Large intestine (tissue), 3 donors: ENCODE measurements around the gene TIAM1. TPM values are rescaled to one million over a fixed set of nuclear protein-coding genes. Genes with fewer than 3 reads are reported as not detected.

ENCODE experiments used
- DNase-seq, 2 donors: peaks; one replicate each; pipeline versions ENCODE4 v3.0.0 to v3.0.0-alpha.2; 2013
- H3K27ac ChIP-seq: one replicate; pipeline ENCODE4 v1.5.1; 2013; ENCODE audit warnings: low read length
- H3K27me3 ChIP-seq: 2 replicates; pipeline ENCODE4 v1.6.1; 2013; ENCODE audit warnings: low read length; ENCODE audit not compliant: control insufficient read depth, insufficient read depth
- H3K36me3 ChIP-seq: 2 replicates; pipeline ENCODE4 v1.6.1; 2013; ENCODE audit warnings: low read length; ENCODE audit not compliant: control insufficient read depth, insufficient read depth
- H3K4me1 ChIP-seq: one replicate; pipeline ENCODE4 v1.6.1; 2013; ENCODE audit warnings: low read length; ENCODE audit not compliant: control insufficient read depth, insufficient read depth
- H3K4me3 ChIP-seq: one replicate; pipeline ENCODE4 v1.5.1; 2013; ENCODE audit warnings: low read length
- H3K9me3 ChIP-seq: one replicate; pipeline ENCODE4 v1.6.1; 2013; ENCODE audit warnings: mild to moderate bottlenecking, low read depth, low read length, moderate library complexity; ENCODE audit not compliant: control insufficient read depth
- WGBS: methylation state at CpG from one replicate; pipeline ENCODE4 v1.1.5; 2013; ENCODE audit warnings: low lambda C conversion rate; ENCODE audit not compliant: insufficient coverage; 5-methylcytosine and 5-hydroxymethylcytosine counted together
- polyA plus RNA-seq: library from polyadenylated mRNA; unstranded; fragments of 120-200 nt; gene quantifications from one replicate; pipeline ENCODE4 v1.2.1, GENCODE V29; 2013

TIAM1 gene
- polyA plus RNA-seq, 1 donor, result 6.3 TPM

GRCh38 chr21:31220575-31220974 lies 123.5 kb downstream of the TIAM1 start:
- no peaks in the 10 kb centered on the region for H3K27me3 ChIP-seq
- no peak overlapping the region for H3K27ac ChIP-seq
- H3K9me3 ChIP-seq, result no peaks in the 10 kb centered on the region
- WGBS, result no CpG with 5 or more reads among the region's 1 CpG
- H3K4me3 ChIP-seq, result no peak overlapping the region
- no peaks in the 10 kb centered on the region for H3K4me1 ChIP-seq
- no peaks in the 10 kb centered on the region for H3K36me3 ChIP-seq
- DNase-seq, result no peak

DNA sequence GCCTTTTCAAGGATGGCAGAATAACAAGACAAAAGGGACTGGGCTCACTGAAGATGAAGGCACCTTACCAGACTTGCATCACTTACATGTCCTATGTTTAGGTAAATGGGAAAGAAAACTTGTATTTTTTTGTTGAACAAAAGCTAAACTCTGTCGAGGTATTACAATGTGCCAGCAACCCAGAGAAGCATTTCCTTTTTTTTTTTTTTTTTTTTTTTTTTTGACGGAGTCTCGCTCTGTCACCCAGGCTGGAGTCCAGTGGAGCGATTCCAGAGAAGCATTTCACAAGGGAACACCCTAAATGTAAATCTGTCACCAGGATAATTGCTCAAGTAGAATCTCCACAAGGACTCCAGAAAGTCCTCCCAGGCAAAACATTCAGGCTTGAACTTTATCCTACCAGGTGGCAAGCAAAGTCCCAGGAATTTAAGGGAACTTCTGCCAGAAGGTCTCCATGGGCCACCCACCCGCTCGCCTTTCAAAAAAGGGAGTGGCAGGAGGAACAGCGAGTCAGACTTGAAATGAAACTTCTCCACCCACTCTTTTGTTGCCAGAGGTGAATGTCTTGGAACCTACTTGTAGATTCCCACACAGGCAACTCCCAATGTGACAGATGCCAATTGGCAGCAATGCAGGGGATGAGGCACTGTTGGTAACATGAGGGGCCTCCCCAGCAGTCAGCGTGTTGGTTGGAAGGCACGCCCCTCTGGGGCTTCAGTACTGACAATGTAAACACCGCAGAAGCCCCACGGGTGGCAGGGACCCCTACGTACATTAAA lies 125.0 kb downstream of the TIAM1 start:
- DNase-seq, result peak in 1 of 2 donors; percentile 8
- no CpG with 5 or more reads among the region's 12 CpGs for WGBS

DNA sequence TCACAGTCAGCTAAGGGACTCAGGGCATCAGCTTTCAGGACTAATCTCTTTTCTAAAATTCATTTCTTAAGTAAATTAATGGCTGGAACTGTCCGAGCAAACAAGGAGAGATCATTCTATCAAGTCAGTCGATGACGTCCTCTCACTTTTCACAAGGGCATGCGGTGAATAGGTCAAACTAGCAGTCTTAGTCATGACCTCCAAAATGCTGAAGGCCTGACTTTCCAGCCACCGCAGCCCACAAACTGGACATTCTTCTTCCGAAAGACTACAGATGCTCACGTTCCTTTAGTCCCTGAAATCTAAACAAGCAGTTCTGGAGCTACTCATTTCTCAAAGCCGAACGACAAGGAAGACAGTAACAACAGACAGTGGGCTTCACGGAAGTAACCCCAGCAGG lies 127.9 kb downstream of the TIAM1 start:
- DNase-seq, result no peak
- no peaks in the 10 kb centered on the region for H3K36me3 ChIP-seq
- H3K27ac ChIP-seq, result no peak overlapping the region
- WGBS, result 100% methylated on average over 1 of the region's 10 CpGs
- H3K27me3 ChIP-seq, result no peaks in the 10 kb centered on the region
- H3K4me3 ChIP-seq, result no peak overlapping the region
- H3K9me3 ChIP-seq, result no peaks in the 10 kb centered on the region
- no peaks in the 10 kb centered on the region for H3K4me1 ChIP-seq

More for the DNA sequence above, 125.0 kb downstream of the TIAM1 start:
- no peaks in the 10 kb centered on the region for H3K4me1 ChIP-seq
- H3K27ac ChIP-seq, result no peak overlapping the region
- no peaks in the 10 kb centered on the region for H3K27me3 ChIP-seq
- no peak overlapping the region for H3K4me3 ChIP-seq
- H3K9me3 ChIP-seq, result no peaks in the 10 kb centered on the region
- H3K36me3 ChIP-seq, result no peaks in the 10 kb centered on the region

DNA sequence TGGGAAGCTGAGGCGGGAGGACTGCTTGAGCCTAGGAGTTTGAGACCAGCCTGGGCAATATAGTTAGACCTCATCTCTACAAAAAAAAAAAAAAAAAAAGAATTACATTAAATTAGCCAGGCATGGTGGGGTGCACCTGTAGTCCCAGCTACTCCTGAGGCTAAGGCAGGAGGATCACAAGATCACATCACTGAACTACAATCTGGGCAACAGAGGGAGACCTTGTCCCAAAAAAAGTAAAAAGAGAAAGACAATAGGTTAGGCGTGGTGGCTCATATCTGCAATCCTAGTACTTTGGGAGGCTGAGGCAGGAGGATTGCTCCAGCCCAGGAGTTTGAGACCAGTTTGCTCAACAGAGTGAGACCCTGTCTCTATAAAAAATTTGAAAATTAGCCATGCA lies 130.3 kb downstream of the TIAM1 start:
- no peaks in the 10 kb centered on the region for H3K27me3 ChIP-seq
- no peak for DNase-seq
- WGBS, result no CpG with 5 or more reads among the region's 2 CpGs
- H3K4me1 ChIP-seq, result no peaks in the 10 kb centered on the region
- no peaks in the 10 kb centered on the region for H3K9me3 ChIP-seq
- H3K36me3 ChIP-seq, result no peaks in the 10 kb centered on the region
- no peak overlapping the region for H3K27ac ChIP-seq
- H3K4me3 ChIP-seq, result no peak overlapping the region

DNA sequence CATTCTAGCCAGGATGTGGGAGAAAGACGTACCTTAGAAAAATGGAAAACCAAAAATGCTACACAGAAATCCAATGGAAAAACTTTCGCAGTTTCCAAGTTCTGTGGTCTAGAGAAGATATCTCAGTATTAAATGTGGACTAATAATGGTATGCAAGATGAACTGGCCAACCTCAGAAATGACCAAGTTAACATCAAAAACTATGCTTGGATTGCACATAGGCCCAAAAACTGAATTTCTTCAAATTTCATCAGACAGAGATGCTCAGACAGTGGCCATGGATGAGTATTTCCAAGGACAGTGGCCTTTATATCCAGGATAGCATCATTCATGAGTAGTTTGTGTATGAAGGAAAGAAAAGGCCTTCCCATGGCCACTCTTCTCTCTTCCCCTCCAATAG lies 132.2 kb downstream of the TIAM1 start:
- WGBS, result 100% methylated on average over 1 of the region's 2 CpGs

DNA sequence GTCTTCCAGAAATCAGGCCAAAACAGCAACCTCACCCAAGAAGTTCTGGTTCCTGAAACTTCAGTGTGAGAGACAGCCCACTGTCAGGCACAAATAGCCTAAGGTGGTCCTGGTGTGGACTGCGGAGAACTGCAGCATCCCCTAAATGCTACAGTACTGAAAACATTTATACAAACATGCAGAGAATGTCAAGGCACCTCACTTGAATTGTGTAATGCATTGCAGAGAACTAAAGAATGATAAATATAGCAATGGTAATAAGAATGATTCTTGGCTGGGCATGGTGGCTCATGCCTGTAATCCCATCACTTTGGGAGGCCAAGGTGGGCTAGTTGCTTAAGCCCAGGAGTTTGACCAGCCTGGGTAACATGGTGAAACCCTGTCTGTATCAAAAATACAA lies 138.6 kb downstream of the TIAM1 start:
- Histone ChIP-seq H3K36me3 (no peaks in the 10 kb centered on the region), H3K9me3 (no peaks in the 10 kb centered on the region), H3K27me3 (no peaks in the 10 kb centered on the region), H3K27ac (no peak overlapping the region), H3K4me3 (no peak overlapping the region), H3K4me1 (no peaks in the 10 kb centered on the region)
- DNase-seq, result no peak
- WGBS, result no CpG with 5 or more reads among the region's 1 CpG

More for the DNA sequence above, 132.2 kb downstream of the TIAM1 start:
- Histone ChIP-seq H3K4me1 (no peaks in the 10 kb centered on the region), H3K36me3 (no peaks in the 10 kb centered on the region), H3K9me3 (no peaks in the 10 kb centered on the region), H3K4me3 (no peak overlapping the region), H3K27me3 (no peaks in the 10 kb centered on the region), H3K27ac (no peak overlapping the region)
- no peak for DNase-seq

GRCh38 chr21:31204801-31205200 lies 139.3 kb downstream of the TIAM1 start:
- no peak for DNase-seq
- Histone ChIP-seq H3K9me3 (no peaks in the 10 kb centered on the region), H3K4me3 (no peak overlapping the region), H3K27me3 (no peaks in the 10 kb centered on the region), H3K27ac (no peak overlapping the region), H3K4me1 (no peaks in the 10 kb centered on the region), H3K36me3 (no peaks in the 10 kb centered on the region)
- 100% methylated on average over 2 of the region's 3 CpGs for WGBS

DNA sequence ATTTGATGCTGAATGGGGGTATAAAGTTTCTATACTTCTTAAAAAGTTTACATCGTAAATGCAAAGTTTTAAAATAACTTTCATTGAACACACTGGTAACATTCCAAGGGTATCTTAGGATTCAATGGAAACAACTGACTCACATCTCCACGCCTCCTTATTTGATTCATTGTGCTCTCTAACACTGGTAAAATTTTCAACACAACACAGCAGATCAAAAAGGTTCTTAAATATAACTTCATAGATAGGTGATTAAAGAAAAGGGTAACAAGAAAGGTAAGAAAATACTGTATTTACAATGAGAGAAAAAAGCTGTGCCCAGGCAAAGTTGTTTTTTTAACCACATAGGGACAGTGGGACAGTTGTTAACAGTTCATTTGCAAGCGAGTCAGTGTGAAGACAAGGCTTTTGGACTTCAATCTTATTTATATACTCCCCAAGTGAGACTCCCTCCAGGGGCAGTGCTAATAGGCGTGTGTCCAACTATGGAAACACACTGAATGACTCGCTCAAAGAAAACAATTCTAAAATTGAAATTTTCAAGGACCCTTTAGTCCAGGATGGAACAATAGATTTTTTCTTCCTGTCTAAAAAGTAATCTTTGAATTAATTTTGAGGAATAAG lies 140.5 kb downstream of the TIAM1 start:
- no peak for DNase-seq
- H3K27me3 ChIP-seq, result no peaks in the 10 kb centered on the region
- H3K36me3 ChIP-seq, result no peaks in the 10 kb centered on the region
- 40% methylated on average over 3 of the region's 5 CpGs for WGBS
- no peaks in the 10 kb centered on the region for H3K4me1 ChIP-seq
- no peaks in the 10 kb centered on the region for H3K9me3 ChIP-seq
- no peak overlapping the region for H3K4me3 ChIP-seq
- no peak overlapping the region for H3K27ac ChIP-seq

DNA sequence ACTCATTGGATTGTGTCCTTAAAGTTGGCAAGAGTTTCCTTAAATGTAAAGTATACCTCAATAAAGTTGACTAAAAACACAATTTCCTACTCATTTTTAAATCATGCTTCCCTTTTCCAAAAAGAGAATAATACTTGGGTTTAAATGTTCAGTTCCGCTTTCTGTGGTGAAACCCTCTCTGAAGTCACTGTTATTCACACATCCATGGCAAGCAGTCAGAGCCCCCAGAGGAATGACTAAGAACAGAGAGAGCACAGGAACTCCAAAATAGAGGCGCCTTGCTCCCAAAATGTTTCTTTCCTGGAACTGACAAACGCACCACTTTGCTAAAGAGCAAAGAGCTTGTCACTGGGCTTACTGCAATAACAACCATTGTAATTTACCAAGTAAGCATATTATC lies 142.5 kb downstream of the TIAM1 start:
- WGBS, result no CpG with 5 or more reads among the region's 3 CpGs
- Histone ChIP-seq H3K27me3 (no peaks in the 10 kb centered on the region), H3K4me1 (no peaks in the 10 kb centered on the region), H3K4me3 (no peak overlapping the region), H3K36me3 (no peaks in the 10 kb centered on the region), H3K9me3 (no peaks in the 10 kb centered on the region), H3K27ac (no peak overlapping the region)
- DNase-seq, result no peak

DNA sequence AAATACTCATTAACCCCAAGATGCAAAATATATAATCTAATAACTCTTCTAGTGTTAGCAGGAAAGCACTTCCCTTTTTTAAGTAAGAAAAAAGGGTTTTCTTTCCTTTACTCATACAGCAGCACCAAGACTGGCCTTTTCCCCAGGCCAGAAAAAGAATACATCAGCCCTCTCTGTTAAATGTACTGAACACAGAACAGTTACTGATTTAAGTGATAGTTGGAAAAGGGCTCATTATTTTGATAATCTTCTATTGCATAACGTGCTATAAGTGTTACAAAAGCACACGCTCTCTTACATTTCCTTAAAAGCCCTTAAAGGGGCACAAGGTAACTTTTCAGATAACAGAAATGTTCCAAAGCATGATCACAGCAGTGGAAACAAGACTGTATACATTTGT lies 142.9 kb downstream of the TIAM1 start:
- WGBS, result 40% methylated on average over 1 of the region's 2 CpGs
- Histone ChIP-seq H3K4me3 (no peak overlapping the region), H3K27ac (no peak overlapping the region), H3K9me3 (no peaks in the 10 kb centered on the region), H3K4me1 (no peaks in the 10 kb centered on the region), H3K36me3 (no peaks in the 10 kb centered on the region), H3K27me3 (no peaks in the 10 kb centered on the region)
- DNase-seq, result no peak

DNA sequence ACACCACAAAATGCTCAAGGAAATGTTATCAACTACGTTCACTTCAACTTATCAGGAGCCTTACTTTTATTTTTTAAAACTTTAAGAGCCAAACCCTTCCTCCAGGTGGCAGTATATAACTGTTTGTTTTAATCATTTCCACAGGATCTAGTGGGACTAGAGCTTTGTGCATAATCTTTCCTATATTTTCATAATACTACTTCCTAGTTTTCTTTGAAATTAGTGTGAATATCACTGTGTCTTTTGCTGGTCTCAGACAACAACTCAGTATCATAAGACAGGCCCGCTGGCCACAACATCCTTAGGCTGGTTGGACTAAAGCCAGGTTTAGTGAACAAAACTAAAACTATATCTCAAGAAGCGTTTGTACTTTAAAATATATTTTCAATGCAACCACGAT lies 145.5 kb downstream of the TIAM1 start:
- no peak overlapping the region for H3K4me3 ChIP-seq
- H3K27me3 ChIP-seq, result no peaks in the 10 kb centered on the region
- no peaks in the 10 kb centered on the region for H3K4me1 ChIP-seq
- 65% methylated on average over 4 of the region's 4 CpGs for WGBS
- H3K9me3 ChIP-seq, result no peaks in the 10 kb centered on the region
- DNase-seq, result peak in 1 of 2 donors; percentile 31
- H3K27ac ChIP-seq, result no peak overlapping the region
- no peaks in the 10 kb centered on the region for H3K36me3 ChIP-seq
